Lower leg skin (tissue), 3 donors: ENCODE results near the gene SPATA3.

Experiments
- CTCF ChIP-seq, 3 donors: fragments of 450-650 bp; IDR thresholded peaks; one replicate each; pipeline ENCODE4 v1.5.1; 2016; ENCODE audit warnings: antibody characterized with exemption in 3 of 3, mild to moderate bottlenecking in 3 of 3, moderate library complexity in 2 of 3
- POLR2A ChIP-seq, 2 donors: fragments of 450-650 bp; IDR thresholded peaks; one replicate each; pipeline ENCODE4 v1.6.1; 2016 to 2017; ENCODE audit warnings: antibody characterized with exemption in 2 of 2, mild to moderate bottlenecking in 1 of 2, moderate library complexity in 1 of 2

GRCh38 chr2:231013820-231014219, 17.9 kb downstream of the SPATA3 start:
- TF ChIP-seq POLR2A (IDR thresholded peaks at IDR 0.05) (no peak), CTCF (IDR thresholded peaks at IDR 0.05) (no peak)
